ENCODE measurements around the gene GALNT10.

The GALNT10 gene

GRCh38 chr5:154455585-154455984 lies 265.1 kb downstream of the GALNT10 start:
- DNase-seq: no peak

DNA sequence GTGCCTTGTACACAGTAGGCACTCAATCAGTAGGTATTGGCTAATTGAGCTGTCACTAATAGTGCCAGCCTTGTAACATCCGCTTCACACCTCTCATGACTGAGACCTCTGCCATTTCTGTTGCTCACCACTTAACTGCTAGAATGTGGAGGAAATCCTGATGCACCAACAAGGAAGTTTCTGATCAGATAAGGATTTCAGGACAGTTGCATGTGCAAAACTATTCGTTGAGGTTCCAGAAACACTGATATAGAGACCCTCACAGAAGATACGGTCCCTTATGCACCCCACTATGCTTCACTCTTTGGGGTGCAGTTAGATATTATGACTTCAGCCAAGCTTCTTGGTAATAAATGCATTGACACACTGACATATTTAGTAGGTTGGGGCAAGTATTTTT lies 266.0 kb downstream of the GALNT10 start:
- DNase-seq: no peak

DNA sequence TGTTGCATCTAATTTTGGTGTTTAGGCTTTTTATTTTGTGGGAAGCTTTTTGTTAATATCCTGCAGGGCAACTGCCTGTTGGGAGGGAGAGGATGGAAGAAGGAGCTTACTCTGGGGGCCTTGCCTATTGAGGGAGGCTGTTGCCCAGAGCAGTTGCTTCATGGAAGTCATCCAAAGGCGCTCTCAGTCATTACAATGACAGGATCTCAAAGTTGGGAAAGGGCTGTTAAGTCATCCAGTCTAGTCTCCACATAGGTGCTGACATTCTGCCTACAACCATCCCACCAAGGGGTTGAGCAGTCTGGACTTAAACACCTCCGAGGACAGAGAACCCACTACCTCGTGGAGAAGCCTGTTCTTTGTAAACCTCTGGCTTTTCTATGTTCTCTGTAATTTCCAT lies 268.5 kb downstream of the GALNT10 start:
- DNase-seq: no peak

DNA sequence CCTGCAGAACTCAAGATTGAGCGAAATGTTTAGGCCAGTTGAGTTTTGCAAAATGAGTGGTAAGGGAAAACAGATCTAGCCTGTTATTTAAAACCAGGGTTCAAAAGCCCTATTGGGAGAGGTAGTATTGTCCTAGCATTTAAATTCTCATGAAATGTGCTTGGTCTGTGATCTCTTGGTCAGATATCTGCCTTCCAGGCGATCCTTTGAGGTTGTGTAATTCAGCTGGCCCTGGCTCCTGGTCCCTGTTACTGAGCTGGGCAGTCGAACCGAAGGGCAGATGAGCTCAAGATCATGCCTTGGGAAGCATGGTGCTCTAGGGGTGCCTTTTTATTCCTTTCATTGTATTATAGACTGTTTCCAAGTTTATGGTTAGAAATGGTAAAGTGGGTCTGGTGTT lies 269.6 kb downstream of the GALNT10 start:
- DNase-seq: no peak

DNA sequence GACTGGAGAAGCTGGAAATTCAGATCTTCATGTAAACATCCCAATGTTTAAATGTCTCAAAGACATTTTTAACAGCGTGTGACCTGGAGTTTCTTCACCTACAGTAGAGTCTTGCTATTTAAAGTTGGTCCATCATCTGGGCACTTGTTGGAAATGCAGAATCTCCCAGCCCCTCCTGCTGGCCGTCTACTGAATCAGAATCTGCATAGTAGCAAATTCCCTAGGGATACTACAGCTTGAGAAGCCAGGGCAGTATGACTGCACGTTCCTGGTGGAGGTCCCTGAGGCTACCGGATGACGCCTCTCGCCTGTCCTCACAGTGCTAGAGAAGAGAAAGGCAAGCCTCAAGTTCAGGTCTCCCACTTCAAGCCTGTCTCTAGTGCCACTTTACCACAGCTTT lies 271.0 kb downstream of the GALNT10 start:
- no peak for DNase-seq

GRCh38 chr5:154464438-154464837 lies 273.9 kb downstream of the GALNT10 start:
- no peak for DNase-seq

GRCh38 chr5:154465169-154465568 lies 274.6 kb downstream of the GALNT10 start:
- peak; percentile 66 for DNase-seq

DNA sequence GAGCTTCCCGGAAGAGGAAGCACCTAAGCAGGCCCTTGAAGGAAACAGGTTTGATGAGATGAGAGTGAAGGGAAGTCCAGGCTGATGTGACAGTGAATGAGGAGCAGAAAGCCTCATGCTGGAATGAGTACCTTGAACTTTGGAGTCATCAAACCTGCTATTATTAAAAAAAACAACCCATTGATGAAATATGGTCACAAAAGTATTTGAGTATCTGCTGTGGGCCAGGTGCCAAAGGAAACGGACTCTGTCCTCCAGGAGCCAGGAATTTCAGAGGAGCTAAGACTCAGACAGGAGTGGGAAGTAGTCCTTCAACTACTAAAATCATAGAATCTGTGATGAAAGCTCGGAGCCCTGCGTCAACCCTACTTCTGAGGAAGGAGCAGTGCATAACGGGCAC lies 275.6 kb downstream of the GALNT10 start:
- no peak for DNase-seq

GRCh38 chr5:154466671-154467070 lies 276.1 kb downstream of the GALNT10 start:
- no peak for DNase-seq

DNA sequence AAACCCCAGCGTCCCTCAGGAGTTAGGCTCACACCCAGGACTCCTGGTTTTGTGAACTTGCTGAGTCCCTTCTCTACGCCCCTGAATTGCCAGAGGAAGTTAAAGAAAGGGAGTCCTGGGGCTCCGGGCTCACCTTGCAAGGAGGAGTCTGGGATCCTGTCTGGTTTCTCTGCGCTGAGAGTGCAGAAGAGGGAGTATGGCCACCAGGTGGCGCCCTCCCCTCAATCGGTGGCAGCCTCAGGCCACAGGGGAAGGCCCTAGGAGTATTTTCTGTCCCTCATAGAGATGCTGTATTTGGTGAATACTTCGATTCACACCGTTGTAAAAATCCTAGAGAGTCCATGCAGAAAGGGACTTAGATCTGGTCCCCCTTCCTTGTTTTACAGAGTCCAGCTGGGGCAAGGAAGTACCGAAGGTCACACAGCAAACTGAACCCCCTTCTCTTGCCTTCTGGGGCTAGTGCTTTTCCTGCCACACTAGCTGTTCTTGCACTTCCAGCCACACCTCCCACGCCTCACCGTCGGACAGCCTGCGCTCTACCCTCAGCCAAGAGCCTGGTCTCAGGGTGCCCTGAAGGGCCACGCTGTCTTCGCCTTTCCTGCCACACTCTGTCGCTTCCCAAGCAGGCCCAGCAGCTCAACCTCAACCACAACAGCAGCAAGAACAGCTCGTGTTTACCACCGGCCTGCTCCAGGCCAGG lies 277.3 kb downstream of the GALNT10 start:
- peak; percentile 32 for DNase-seq

GRCh38 chr5:154470137-154470536 lies 279.6 kb downstream of the GALNT10 start:
- no peak for DNase-seq

Measured in MV-4-11 (cell line).